GM19438 (cell line): ENCODE data around the gene SEPSECS.

Source experiments
- ATAC-seq: cut with Tn5 transposase; IDR thresholded peaks from one replicate; pipeline ENCODE4 v1.9.1; 2021; ENCODE audit warnings: low read depth; ENCODE audit not compliant: unreplicated experiment

SEPSECS gene

DNA sequence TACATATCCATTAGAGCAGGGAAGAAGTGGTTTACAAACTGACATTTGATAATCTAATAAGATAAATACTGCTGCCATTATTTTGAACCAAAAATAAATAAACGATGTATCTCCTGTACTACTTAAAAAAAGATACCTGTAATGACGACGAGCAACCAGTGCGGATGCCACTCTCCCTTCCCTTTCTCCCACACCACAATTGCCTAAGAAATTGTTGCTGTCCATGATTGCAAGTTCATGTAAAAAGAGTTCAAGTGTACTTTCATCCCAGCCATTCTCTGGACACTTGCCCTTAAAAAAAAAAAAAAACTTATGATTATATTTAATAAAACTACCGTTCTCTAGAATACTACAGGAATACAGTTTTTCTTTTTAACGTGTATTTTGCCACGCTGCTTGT, 1.4 kb downstream of the SEPSECS start:
- no peak for ATAC-seq

DNA sequence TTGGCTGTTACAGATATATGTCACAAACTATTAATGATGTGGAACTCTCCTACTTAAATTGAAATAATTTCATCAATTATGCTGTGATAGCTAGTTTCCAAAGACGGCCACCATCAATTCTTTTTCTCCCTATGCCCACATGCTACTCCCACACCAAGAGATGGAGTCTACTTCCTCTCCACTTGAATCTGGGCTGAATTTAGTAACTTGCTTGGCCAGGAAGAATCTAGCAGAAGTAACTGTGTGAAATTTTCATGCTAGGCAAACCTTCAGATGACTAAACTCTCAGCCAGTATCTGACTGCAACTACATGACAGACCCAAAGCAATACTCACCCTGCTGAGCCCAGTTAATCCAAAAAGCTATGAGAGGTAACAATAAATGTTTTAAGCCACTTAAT, 3.2 kb downstream of the SEPSECS start:
- no peak for ATAC-seq

DNA sequence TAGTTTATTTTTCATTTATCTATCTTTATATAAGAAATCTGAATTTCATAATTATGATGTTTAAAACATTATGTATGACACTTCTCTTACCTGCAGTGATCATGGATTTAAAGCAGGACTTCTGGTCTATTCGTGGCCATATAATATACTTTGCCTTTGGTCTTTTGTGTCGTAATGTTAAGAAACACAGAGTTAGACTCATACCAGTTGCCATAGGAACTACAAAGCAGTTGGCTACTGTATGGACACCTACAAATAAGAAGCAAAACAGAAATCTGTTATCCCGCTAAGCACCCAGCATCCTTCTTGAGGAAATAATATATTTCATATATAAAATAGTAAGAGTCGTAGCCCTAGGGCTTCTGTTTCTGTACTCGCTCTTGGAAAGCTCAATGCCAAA, 4.3 kb downstream of the SEPSECS start:
- ATAC-seq: no peak

DNA sequence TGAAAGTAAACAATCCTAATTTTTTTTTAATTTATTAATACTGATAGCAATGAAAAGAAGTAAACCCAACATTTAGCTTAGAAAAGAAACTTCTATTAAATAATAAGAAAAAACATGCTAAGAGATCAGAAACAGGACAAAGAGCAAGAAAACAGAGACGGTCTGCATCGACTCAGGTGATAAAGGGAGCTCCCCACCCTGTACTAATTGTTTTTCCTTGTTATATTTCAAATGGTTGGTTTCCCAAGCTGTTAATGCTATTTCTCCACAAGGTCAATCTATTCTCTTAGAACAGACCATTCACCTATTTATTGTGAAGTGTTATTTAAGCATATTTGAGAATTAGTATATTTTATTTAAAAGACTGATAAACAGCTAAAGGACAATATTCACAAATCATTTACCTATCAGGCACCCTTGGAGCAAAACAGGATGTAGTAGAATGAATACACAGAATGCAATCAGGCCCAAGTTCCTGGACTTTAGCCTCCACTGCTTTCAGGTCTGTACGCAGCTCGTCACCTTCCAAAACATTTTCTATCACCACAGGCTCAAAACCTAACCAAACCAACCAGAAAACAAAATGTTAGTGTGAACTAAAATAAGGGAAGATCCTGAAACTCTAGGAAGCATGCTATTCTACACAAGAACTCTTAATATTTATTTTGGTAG, 5.5 kb downstream of the SEPSECS start:
- ATAC-seq: no peak

DNA sequence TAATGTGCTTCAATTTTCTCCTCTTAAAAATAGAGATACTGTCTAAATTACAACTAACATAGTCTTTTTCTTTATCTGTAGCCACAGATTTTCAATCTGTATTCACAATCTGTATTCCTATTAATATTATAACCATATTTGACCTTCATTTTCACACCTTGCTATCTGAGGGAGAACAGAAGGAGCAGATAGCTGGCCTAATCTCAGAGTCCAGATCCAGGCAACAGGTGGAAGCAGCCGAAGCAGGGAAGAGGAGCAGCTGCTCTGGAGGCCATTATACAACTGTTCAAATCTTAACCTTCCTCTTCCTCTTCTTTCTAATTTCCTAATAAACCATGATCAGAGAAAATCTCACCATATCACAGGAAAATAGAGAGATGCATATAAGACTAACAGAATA, 14.2 kb downstream of the SEPSECS start:
- ATAC-seq: no peak

DNA sequence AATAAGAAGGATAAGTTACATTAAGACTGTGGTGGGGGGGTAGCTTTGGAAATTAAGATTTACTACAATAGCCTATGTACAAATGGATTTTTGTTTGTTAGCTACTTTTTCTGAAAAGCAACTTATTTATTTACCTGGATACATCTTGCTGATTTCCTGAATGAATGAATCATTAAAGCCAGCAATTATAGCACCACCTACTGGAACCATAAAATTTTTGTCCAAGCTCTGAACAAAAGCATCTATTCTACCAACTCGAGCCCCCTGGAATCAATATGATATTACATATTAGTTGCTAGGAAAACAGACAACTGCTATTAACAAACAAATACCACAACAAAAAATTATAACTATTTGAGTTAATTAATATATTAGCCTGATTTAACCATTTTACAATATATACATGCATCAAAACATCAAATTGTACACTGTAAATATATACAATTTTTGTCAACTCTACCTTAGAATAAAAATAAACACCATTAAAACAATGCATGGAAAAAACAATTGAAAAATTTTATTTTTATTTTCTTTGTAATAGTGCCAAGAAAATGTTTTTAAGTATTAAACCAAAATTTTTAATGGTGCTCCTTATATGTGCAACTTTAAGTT, 15.3 kb downstream of the SEPSECS start:
- ATAC-seq: no peak

DNA sequence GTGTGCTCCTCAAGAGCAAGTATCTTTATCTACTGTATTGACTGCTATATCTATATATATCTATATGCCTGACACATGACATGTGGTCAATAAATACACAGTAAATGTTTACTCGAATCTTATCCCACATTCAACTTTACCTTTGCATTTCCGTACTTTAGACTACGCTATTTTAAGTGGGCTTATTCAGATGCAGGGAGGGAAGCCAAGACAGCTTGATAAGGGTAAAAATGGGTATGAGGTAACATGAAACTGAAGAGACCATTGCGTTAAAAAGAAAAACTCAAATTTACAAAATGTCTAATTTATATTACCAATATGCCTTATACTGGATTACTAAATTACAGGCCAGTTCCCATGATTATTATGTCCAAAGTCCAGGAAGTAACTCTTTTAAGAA, 17.8 kb downstream of the SEPSECS start:
- no peak for ATAC-seq

DNA sequence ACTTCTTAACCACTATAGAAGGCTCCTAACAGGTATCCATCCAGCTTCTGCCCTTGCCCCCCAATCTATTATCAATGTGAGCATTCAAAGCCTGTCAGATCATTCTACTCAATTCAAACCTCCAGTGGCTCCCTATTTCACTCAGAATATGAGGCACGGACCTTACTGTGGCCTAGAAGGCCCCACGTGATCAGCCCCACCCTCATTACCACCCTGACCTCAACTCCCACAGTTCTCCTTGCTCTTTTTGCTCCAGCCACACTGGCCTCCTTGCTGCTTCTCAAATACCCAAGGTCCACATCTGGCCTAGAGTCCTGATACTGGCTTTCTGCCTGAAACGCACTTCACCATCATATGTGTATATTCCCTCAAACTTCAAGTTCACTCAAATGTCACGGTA, 18.7 kb downstream of the SEPSECS start:
- ATAC-seq: no peak

DNA sequence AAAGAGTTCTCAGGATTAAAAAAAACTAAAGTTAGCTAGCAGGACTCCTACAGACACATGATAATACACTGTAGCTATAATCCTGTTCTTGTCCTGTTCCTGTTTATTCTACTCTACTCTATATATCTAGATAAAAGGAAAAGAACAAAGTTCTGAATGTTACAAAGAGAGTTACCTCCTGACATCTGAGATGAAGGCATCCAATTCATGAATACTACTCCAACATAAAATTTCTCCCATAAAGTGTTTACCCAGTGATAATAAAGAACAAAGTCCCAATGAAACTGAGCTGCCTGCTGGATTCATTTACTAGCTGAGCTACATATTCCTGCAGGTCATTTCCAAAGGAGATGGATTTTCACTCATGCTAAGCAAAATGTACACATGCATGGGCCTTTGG, 27.1 kb downstream of the SEPSECS start:
- ATAC-seq: no peak

DNA sequence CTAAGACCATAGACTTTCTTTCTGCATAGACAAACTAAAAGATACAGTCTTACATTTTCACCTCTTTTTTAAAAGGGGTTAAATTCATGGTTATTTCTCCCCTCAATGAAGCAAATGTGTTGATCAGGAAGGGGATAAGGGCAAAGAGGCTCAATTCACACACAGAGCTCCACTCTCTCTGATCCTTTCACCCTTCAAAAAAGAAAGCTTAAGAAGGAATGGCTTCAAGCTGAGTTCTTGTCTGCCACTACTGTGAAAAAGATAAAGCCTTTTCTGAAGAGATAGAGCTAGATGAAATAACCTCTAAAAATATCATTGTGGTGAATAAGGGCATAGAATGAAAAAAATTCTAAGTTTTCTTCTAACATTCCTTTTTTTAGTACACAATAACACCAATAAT, 28.3 kb downstream of the SEPSECS start:
- no peak for ATAC-seq

DNA sequence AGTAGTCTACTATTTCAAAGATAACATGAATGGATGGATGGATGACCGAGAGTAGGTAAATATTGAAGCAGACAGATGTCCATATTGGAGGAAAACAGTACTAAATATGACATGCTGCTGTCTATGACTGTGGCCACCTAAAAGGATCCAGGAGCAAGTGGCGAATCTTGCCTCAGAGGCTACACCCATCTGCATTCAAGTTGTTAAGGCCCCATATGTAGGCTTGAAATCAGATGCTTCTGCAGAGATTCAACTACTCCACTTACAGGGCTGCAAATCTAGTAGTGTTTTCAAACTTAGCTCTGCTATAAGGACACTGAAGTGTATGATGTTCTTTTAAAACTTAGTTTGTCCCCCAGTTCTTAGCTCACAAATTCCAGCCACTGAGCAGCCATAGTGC, 28.9 kb downstream of the SEPSECS start:
- ATAC-seq: no peak

DNA sequence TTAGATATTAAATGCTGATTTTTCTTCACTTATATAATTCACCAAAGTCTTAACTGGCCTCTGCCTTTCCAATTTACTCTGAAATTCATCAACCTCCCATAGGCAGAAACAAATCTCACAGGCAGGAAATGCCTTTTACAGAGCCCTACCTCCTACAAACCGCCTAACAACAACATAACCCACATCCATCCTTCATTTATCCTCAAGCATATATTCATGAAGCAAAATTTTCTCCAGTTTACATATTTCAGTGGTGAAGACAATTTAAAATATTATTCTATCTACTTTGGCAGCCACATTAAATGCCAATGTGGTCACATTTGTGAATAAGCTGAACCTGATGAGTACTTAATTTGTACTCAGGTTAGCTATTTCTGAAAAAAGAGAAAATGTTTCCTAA, 30.3 kb downstream of the SEPSECS start:
- ATAC-seq: no peak

DNA sequence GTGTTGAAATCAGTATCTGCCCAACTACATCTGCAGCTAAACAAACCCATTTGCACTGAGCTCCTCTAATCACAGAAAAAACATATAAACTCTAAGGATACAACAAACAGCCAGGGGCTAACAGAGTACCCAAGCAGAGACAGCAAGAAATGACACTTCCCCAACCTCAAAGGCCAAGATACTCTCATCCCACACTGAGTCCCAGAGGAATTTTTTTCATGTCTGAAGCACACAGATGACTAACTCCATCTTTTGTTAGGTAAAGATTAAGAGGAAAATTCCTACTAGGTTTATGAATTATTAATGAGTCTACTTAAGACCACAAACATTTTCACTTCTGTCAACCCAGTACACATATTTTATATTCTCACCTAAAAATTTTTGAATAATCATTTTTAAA, 31.6 kb downstream of the SEPSECS start:
- no peak for ATAC-seq

DNA sequence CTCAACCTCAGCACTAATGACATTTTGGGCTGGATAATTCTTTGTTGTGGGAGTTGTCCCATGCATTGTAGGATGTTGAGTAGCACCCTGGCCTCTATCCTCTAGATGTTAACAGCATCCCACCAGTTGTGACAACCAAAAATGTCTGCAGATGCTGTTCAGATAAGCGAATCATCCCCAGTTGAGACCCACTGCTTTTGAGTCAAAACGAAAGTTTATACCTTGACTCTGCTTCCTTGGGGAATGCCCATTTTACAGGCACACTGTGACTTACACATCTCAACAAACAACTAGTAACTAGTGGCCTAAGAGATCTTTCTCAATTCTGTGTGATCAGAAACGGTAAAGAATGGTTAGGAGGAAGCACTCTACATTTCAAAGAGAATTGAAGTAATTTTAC, 37.0 kb downstream of the SEPSECS start:
- peak; percentile 98 for ATAC-seq

DNA sequence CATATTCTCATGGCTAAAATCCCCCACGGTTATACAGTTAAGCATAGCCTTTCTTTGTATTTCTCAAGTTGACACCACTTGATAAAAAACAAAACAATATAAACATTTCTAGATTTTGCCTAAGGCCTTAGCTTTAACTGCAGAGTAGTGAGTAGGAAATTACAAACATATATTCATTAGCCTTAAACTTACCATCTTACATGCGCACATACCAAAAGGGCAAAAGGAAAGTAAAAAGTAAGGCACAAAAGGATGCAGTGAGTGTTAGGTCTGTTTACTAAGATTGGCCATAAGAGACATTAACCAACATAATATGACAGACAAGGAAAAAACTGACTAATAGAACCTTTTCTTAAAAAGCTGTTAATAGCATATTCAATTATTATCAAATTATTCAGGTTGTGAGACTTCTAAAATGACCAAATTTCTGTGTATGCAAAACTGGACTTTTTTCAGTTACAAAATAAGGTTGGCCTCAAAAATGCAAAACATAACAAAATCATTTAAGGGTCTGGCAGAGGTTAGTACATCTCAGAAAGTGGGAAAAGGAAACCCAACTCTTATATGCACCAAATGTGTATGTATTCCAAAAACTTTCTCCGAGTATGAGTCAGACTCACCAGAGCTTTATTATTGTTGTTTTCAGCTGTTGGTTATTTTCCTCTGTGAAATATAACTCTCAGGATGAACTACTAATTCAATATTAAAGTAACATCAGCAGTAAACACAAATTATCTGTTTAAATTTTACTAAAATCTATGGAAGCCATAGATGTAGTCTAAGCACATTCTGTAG, 39.9 kb downstream of the SEPSECS start:
- no peak for ATAC-seq

DNA sequence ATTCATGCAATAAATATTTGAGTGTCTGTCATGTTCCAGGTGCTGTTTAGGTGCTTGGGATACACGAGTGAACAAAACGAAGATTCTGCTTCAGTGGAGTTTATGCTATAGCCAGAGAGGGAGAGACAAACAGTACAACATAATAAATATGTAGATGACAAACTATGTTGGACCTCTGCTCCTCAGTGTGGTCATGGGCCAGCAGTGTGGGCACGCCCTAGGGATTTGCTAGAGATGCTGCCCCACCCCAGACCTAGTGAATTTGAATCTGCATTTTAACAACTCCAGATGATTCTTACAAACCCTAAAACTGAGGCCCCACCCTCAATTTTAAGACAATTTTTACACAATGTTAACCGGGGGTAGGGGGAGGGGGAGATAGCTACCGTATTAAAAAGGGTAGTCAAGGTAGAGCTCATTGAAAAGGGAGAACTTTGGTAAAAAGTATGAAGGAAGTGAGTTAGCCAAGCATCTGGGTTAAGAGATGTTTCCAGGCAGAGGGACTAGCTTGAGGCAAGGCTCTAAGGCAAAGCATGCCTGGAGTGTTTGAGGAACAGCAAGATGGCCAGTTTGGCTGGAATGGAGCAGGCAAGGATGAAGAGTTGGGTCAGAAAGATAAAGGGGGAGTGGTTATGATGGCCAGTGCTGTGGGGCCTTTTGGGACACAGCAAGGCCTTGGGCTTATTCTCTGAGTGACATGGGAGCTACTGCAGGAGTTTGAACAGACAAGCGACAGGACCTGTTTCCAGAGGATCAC, 42.4 kb downstream of the SEPSECS start:
- ATAC-seq: no peak

DNA sequence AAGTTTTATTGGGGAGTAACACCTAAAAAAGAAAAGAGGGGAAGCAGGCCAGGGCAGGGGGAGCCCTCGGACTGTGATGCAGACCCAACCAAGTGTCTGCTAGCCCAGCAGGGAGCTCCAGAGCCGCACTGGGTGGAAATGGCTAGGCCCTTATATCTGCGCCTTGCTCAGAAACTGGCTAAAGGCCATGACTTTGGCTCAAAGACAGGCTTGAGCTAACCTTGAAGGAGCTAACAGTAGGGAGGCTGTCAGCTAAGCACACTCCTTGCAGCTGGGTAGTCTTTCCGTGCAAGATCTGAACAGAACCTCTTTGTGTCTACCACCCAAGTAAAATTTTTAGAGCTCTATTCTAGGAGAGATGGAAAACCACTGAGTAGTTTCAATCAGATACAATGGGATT, 43.0 kb downstream of the SEPSECS start:
- ATAC-seq: no peak

DNA sequence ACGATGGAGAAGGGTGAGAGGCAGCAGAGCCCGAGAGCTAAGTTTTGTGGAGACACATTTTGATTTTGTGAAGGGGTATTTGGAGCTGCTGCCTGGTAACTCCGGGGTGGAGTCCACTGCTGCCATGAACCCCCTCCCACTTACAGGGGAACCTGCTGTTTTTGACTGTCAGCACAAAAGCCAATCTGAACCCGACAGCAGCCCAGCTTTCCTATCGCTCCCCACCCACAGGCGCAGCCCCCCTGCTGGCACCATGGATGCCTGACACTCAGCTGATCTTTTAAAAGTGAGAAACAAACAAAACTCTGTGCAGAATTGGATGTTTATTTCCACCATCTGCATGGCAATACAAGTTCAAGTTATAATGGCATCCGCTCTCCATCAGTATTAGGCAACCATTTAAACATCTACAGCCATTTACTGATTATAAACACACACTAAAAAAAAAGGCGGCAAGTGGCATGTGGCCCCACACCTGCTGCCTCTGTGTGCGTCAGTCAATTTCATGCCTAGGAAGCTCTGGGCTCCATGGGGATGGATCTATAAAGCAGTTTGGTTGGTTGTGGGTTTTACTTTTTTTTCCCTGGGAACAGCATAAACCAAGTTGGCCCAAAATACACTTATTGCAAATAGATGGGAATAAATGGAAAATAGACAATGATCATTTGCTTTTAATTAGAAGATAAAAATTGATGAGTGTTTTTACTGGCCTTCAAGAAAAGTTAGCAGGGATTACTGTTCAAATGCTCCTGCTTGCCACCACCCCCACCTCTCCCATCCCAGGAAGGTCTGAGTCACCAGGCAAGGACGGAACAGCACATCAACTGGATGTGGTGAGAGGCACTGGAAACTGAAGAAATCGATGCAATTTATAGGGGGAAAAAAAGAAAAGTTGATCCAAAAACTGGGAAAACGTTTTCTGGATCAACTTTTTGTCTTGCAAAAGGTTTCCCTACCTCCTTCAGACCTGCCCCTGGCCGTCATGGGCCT, 46.0 kb downstream of the SEPSECS start:
- ATAC-seq: no peak

DNA sequence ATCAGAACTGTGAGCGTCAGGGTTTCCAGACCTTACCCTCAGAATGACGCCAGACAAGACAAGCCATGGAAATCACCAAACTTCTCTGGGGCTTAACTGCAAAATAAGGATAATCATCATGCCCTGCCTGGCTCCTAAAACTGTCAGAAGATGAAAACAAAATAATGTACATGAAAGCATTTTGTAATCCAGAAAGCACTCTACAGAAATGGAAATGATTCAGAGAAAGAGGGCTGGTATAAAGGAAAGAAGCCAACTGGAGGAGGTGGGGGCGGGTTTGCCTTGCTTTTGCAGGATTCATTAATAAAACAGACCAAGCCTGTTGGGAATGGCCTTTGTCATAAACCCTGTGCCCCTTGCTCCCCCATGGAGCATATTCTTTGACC, 47.3 kb downstream of the SEPSECS start:
- ATAC-seq: no peak

DNA sequence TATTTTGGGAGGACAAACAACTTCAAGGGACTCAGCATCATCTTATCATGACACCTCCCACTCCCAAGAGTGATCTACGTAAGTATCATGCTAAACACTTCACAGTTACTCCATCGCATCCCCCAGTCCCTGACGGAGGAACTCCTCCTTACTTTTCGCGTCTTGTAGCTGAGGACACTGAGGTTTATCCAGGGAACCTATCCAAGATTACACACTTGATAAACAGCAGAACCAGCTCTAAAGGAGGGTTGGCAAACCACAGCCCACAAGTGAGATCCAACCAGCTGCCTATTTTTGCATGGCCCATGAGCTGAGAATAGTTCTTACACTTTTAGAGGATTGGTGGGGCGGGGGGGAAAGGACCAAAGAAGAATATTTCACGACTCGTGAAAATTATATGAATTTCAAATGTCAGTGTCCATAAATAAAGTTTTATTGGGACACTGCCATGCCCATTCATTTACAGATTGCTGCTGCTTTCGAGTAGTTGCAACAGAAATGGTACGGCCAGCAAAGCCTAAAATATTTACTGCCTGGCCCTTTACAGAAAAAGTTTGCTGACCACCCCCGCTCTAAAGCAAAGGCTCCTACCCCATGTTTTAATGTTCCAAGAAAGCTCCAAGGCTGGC, 47.8 kb downstream of the SEPSECS start:
- ATAC-seq: no peak
